H1 (cell line): Measurements from ENCODE around the gene FAM204A. TPM values are rescaled to one million over a fixed set of nuclear protein-coding genes. Genes with fewer than 3 reads are reported as not detected.

Experiments used
- CTCF ChIA-PET: fragments of 300-600 bp; sonication (Branson Sonifier 250); formaldehyde crosslinking; loops from one replicate; lab custom pipeline; 2021; ENCODE audit not compliant: partially characterized antibody; lab: Charles Lee
- POLR2A ChIA-PET: fragments of 300-600 bp; sonication (Branson Sonifier 250); formaldehyde crosslinking; loops from one replicate; lab custom pipeline; 2021; ENCODE audit warnings: inconsistent platforms; ENCODE audit not compliant: partially characterized antibody; lab: Charles Lee
- DNase-seq, 2 experiments: peaks; one replicate each; pipeline versions ENCODE4 v3.0.0 to v3.0.0-alpha.2; 2010 to 2022; ENCODE audit warnings: low spot score in 2 of 2, low read depth in 1 of 2, mixed read lengths in 1 of 2
- FAIRE-seq: peaks from 2 replicates; lab custom pipeline; 2011; peaks lifted over from hg19 to GRCh38; lab: Jason Lieb, UNC
- H2AFZ ChIP-seq: 2 replicates; pipeline ENCODE4 v1.8.1; 2012; ENCODE audit warnings: low read length, inconsistent platforms
- H2AK5ac ChIP-seq: 2 replicates; pipeline ENCODE4 v1.6.1; 2013; ENCODE audit warnings: low read depth, low read length
- H2BK120ac ChIP-seq: replicated peaks from 2 replicates; pipeline ENCODE3; 2013; ENCODE audit warnings: low read depth, low read length, inconsistent platforms
- H2BK12ac ChIP-seq: 2 replicates; pipeline ENCODE4 v1.6.1; 2013; ENCODE audit warnings: low read depth, low read length
- H2BK15ac ChIP-seq: 2 replicates; pipeline ENCODE4 v1.6.1; 2013; ENCODE audit warnings: low read length
- H2BK20ac ChIP-seq: 2 replicates; pipeline ENCODE4 v1.6.1; 2013; ENCODE audit warnings: low read length
- H2BK5ac ChIP-seq: 2 replicates; pipeline ENCODE4 v1.6.1; 2013; ENCODE audit warnings: low read depth, low read length
- H3K14ac ChIP-seq: 2 replicates; pipeline ENCODE4 v1.6.1; 2013; ENCODE audit warnings: inconsistent platforms; ENCODE audit not compliant: insufficient read length
- H3K18ac ChIP-seq: 2 replicates; pipeline ENCODE4 v1.6.1; 2013; ENCODE audit warnings: low read length; ENCODE audit errors: extremely low read depth
- H3K23ac ChIP-seq: 2 replicates; pipeline ENCODE4 v1.6.1; 2013; ENCODE audit warnings: inconsistent platforms; ENCODE audit not compliant: insufficient read length
- H3K23me2 ChIP-seq: 2 replicates; pipeline ENCODE4 v1.6.1; 2013; ENCODE audit warnings: low read depth, low read length
- H3K27ac ChIP-seq: 2 replicates; pipeline ENCODE4 v1.6.1; 2011; ENCODE audit warnings: low read depth, low read length, inconsistent platforms
- H3K27me3 ChIP-seq, 4 experiments: replicated peaks in 1 of 4; 1 replicate in 1 of 4; 2 replicates in 3 of 4; pipeline versions ENCODE4 v1.6.1 to v1.8.1; 2011 to 2013; ENCODE audit warnings: low read length in 3 of 4, mild to moderate bottlenecking in 3 of 4, inconsistent platforms in 2 of 4, mixed read lengths in 2 of 4, moderate library complexity in 1 of 4; ENCODE audit not compliant: control insufficient read depth in 3 of 4, insufficient read depth in 3 of 4; ENCODE audit errors: extremely low read depth in 1 of 4
- H3K36me3 ChIP-seq, 4 experiments: 2 replicates each; pipeline versions ENCODE4 v1.6.1 to v1.8.1; 2011 to 2013; ENCODE audit warnings: mild to moderate bottlenecking in 4 of 4, low read length in 3 of 4, moderate library complexity in 2 of 4, control low read depth in 1 of 4, inconsistent platforms in 1 of 4; ENCODE audit not compliant: insufficient read depth in 4 of 4, control insufficient read depth in 2 of 4
- H3K4ac ChIP-seq: replicated peaks from 2 replicates; pipeline ENCODE3; 2013; ENCODE audit warnings: low read length, low read depth, mixed read lengths, inconsistent platforms; ENCODE audit not compliant: insufficient read length
- H3K4me1 ChIP-seq, 4 experiments: replicated peaks in 1 of 4; 1 replicate in 1 of 4; 2 replicates in 3 of 4; pipeline versions ENCODE4 v1.6.1 to v1.8.1; 2011 to 2013; ENCODE audit warnings: low read length in 3 of 4, inconsistent platforms in 2 of 4, mixed read lengths in 1 of 4; ENCODE audit not compliant: insufficient read depth in 4 of 4, control insufficient read depth in 3 of 4
- H3K4me2 ChIP-seq, 2 experiments: 2 replicates each; pipeline versions ENCODE4 v1.6.1 to v1.8.1; 2011 to 2013; ENCODE audit warnings: low read depth in 2 of 2, low read length in 2 of 2, control low read depth in 1 of 2, inconsistent platforms in 1 of 2, mild to moderate bottlenecking in 1 of 2; ENCODE audit not compliant: insufficient read depth in 1 of 2
- H3K4me3 ChIP-seq, 4 experiments: fragments of 200-600, 300-600 bp in 1 of 4; sonication (generic), shearing (Covaris generic), sonication (Bioruptor Twin) in 1 of 4; 2 replicates each; pipeline versions ENCODE4 v1.5.1 to v1.8.1; 2011 to 2016; ENCODE audit warnings: low read length in 4 of 4, low read depth in 3 of 4, control low read depth in 2 of 4, inconsistent platforms in 2 of 4, mild to moderate bottlenecking in 2 of 4, mixed read lengths in 1 of 4, moderate library complexity in 1 of 4; ENCODE audit not compliant: insufficient read depth in 2 of 4; ENCODE audit errors: extremely low read depth in 1 of 4
- H3K56ac ChIP-seq: replicated peaks from 2 replicates; pipeline ENCODE3; 2013; ENCODE audit warnings: low read depth, mild to moderate bottlenecking, mixed read lengths, low read length, inconsistent platforms; ENCODE audit not compliant: insufficient read length
- H3K79me1 ChIP-seq: 2 replicates; pipeline ENCODE4 v1.6.1; 2013; ENCODE audit warnings: low read depth, low read length, control low read depth
- H3K79me2 ChIP-seq, 2 experiments: 2 replicates each; pipeline versions ENCODE4 v1.6.1 to v1.8.1; 2012 to 2013; ENCODE audit warnings: low read length in 2 of 2, mild to moderate bottlenecking in 2 of 2, inconsistent platforms in 1 of 2; ENCODE audit not compliant: insufficient read depth in 2 of 2, control insufficient read depth in 1 of 2
- H3K9ac ChIP-seq, 4 experiments: replicated peaks in 1 of 4; 1 replicate in 1 of 4; 2 replicates in 3 of 4; pipeline versions ENCODE4 v1.6.1 to v1.8.1; 2011 to 2013; ENCODE audit warnings: low read depth in 3 of 4, low read length in 3 of 4, control low read depth in 2 of 4, mild to moderate bottlenecking in 2 of 4, moderate library complexity in 2 of 4, inconsistent platforms in 1 of 4; ENCODE audit errors: extremely low read depth in 1 of 4
- H3K9me3 ChIP-seq, 2 experiments: 2 replicates each; pipeline versions ENCODE4 v1.6.1 to v1.8.1; 2012 to 2013; ENCODE audit warnings: mild to moderate bottlenecking in 2 of 2, moderate library complexity in 2 of 2, control low read depth in 1 of 2, inconsistent platforms in 1 of 2, low read depth in 1 of 2, low read length in 1 of 2, mixed read lengths in 1 of 2; ENCODE audit not compliant: insufficient read depth in 2 of 2
- H4K20me1 ChIP-seq, 2 experiments: replicated peaks in 1 of 2; 2 replicates each; pipeline versions ENCODE3 to v1.8.1; 2011 to 2013; ENCODE audit warnings: inconsistent platforms in 2 of 2, low read length in 2 of 2, mild to moderate bottlenecking in 1 of 2; ENCODE audit not compliant: insufficient read depth in 2 of 2, control insufficient read depth in 1 of 2
- H4K5ac ChIP-seq: 2 replicates; pipeline ENCODE4 v1.6.1; 2013; ENCODE audit warnings: low read length, low read depth, mixed read lengths, inconsistent platforms; ENCODE audit not compliant: insufficient read length
- H4K8ac ChIP-seq: 2 replicates; pipeline ENCODE4 v1.8.0; 2013; ENCODE audit warnings: mild to moderate bottlenecking, moderate library complexity, low read length, inconsistent platforms; ENCODE audit not compliant: insufficient read depth; ENCODE audit errors: extremely low read depth
- H4K91ac ChIP-seq: replicated peaks from 2 replicates; pipeline ENCODE3; 2013; ENCODE audit warnings: low read length, mixed read lengths, inconsistent platforms; ENCODE audit not compliant: insufficient read length
- ATF3 ChIP-seq: IDR thresholded peaks from 2 replicates; pipeline ENCODE4 v1.6.1; 2011; ENCODE audit warnings: low read depth, mild to moderate bottlenecking, low read length; ENCODE audit not compliant: insufficient read depth
- BACH1 ChIP-seq: IDR thresholded peaks from 2 replicates; pipeline ENCODE4 v1.6.1; 2012; ENCODE audit warnings: low read length, improper control_type of control experiment
- CBX8 ChIP-seq: fragments of 300-800, 300-1000 bp; sonication (generic); IDR thresholded peaks from 2 replicates; pipeline ENCODE4 v1.7.1; 2016; ENCODE audit warnings: low read depth, low read length, borderline replicate concordance
- CHD1 ChIP-seq: IDR thresholded peaks from 2 replicates; pipeline ENCODE4 v1.6.1; 2012; ENCODE audit warnings: low read depth, low read length, improper control_type of control experiment
- EP300 ChIP-seq, 2 experiments: IDR thresholded peaks; 1 replicate in 1 of 2; 2 replicates in 1 of 2; pipeline ENCODE4 v1.6.1; 2011 to 2012; ENCODE audit warnings: low read depth in 2 of 2, low read length in 2 of 2, mild to moderate bottlenecking in 2 of 2, borderline replicate concordance in 1 of 2, inconsistent platforms in 1 of 2, moderate library complexity in 1 of 2
- FOSL1 ChIP-seq: IDR thresholded peaks from 2 replicates; pipeline ENCODE4 v1.6.1; 2011; ENCODE audit warnings: mild to moderate bottlenecking, low read depth, low read length, moderate library complexity; ENCODE audit not compliant: insufficient read depth
- HDAC6 ChIP-seq: IDR thresholded peaks from one replicate; pipeline ENCODE4 v1.7.1; 2012; ENCODE audit warnings: low read depth, mild to moderate bottlenecking, inconsistent platforms, low read length, moderate library complexity
- KDM5A ChIP-seq: fragments of 200-600 bp; IDR thresholded peaks from 2 replicates; pipeline ENCODE4 v1.7.1; 2012; ENCODE audit warnings: mild to moderate bottlenecking, low read length, inconsistent platforms, mixed read lengths
- POLR2AphosphoS5 ChIP-seq: IDR thresholded peaks from 2 replicates; pipeline ENCODE4 v1.6.1; 2011; ENCODE audit warnings: low read depth, low read length
- RXRA ChIP-seq: IDR thresholded peaks from 2 replicates; pipeline ENCODE4 v1.6.1; 2011; ENCODE audit warnings: low read depth, mild to moderate bottlenecking, low read length, moderate library complexity; ENCODE audit not compliant: insufficient read depth
- SP1 ChIP-seq: IDR thresholded peaks from 2 replicates; pipeline ENCODE4 v1.6.1; 2011; ENCODE audit warnings: low read depth, low read length
- SRF ChIP-seq: IDR thresholded peaks from 2 replicates; pipeline ENCODE4 v1.6.1; 2011; ENCODE audit warnings: mild to moderate bottlenecking, low read depth, low read length, moderate library complexity
- TEAD4 ChIP-seq: IDR thresholded peaks from 2 replicates; pipeline ENCODE4 v1.6.1; 2012; ENCODE audit warnings: low read depth, low read length, inconsistent platforms, mixed read lengths
- USF2 ChIP-seq: IDR thresholded peaks from 2 replicates; pipeline ENCODE4 v1.6.1; 2011; ENCODE audit warnings: low read length, improper control_type of control experiment
- polyA plus RNA-seq, 7 experiments: library from polyadenylated mRNA; depleted of rRNA in 3 of 7; stranded (reverse) in 5 of 7; unstranded in 2 of 7; fragments of >200 nt in 5 of 7; fragments of 200-250 nt in 2 of 7; gene quantifications; 1 replicate in 5 of 7; 2 replicates in 1 of 7; 4 replicates in 1 of 7; pipeline versions ENCODE4 v1.2.1 to v1.2.3, GENCODE V29; 2011 to 2013; ENCODE audit warnings: missing spikeins in 2 of 7, mixed read lengths in 2 of 7
- total RNA-seq: library from RNA; stranded (reverse); fragmentation: NEBNext Ultra II Directional; extraction: Animal tissue kit (Norgen Biotek cat#: 25700); gene quantifications from 2 replicates; pipeline ENCODE4 v1.2.1, GENCODE V29; 2021

Gene FAM204A
- total and polyA plus RNA-seq, 2 of the 8 experiments (the other 6 are each of a cell fraction or from before 2014, with no cell fraction given), result 4.9 to 37.4 TPM

GRCh38 chr10:118264252-118264651, 77.9 kb downstream of the FAM204A start:
- H3K9me3 ChIP-seq, result no peaks in the 10 kb centered on the region
- no peak overlapping the region for H3K18ac ChIP-seq
- H3K23ac ChIP-seq, result no peak overlapping the region
- H3K4me3 ChIP-seq, result no peak overlapping the region
- no peaks in the 10 kb centered on the region for H3K79me1 ChIP-seq
- H4K91ac ChIP-seq, result no peak overlapping the region
- H4K20me1 ChIP-seq, result peaks cover 1 to 4% of the 10 kb centered on the region in 2 experiments
- ChIA-PET CTCF (interaction anchor here (0.8 to 1.6 kb wide), 7 partner anchors 16 to 768 kb away, joined by 3 to 5 read pairs (median 4); no protein-coding TSS in a partner anchor), POLR2A (no interaction called here)
- FAIRE-seq (no peak), DNase-seq (no peak)
- no peak overlapping the region for H3K9ac ChIP-seq
- no peak overlapping the region for H2BK12ac ChIP-seq
- H3K4me2 ChIP-seq, result no peak overlapping the region
- H3K4ac ChIP-seq, result no peak overlapping the region
- no peak overlapping the region for H2BK20ac ChIP-seq
- H4K5ac ChIP-seq, result no peak overlapping the region
- no peak overlapping the region for H3K56ac ChIP-seq
- no peaks in the 10 kb centered on the region for H3K36me3 ChIP-seq
- no peak overlapping the region for H4K8ac ChIP-seq
- peaks cover 0 to 5% (median 0%) of the 10 kb centered on the region in 4 experiments; a peak in 1 of 7 replicates for H3K4me1 ChIP-seq
- peaks cover 34 to 74% (median 54%) of the 10 kb centered on the region in 4 experiments for H3K27me3 ChIP-seq
- no peak overlapping the region for H2BK120ac ChIP-seq
- H2AFZ ChIP-seq, result no peak overlapping the region
- H3K79me2 ChIP-seq, result no peaks in the 10 kb centered on the region
- no peak overlapping the region for H3K14ac ChIP-seq
- no peak overlapping the region for H2BK15ac ChIP-seq
- H3K23me2 ChIP-seq, result no peaks in the 10 kb centered on the region
- H2BK5ac ChIP-seq, result no peak overlapping the region
- H2AK5ac ChIP-seq, result no peak overlapping the region
- no peak overlapping the region for H3K27ac ChIP-seq
- TF ChIP-seq USF2, result no peak
- no peak for TF ChIP-seq HDAC6
- TF ChIP-seq CHD1, result no peak
- TF ChIP-seq SRF, result no peak
- no peak for TF ChIP-seq FOSL1
- no peak for TF ChIP-seq SP1
- TF ChIP-seq EP300 (IDR thresholded peaks at IDR 0.05; ENCODE audit: borderline replicate concordance in 1 of 2, low read depth in 2 of 2, low read length in 2 of 2), result no peak
- TF ChIP-seq BACH1, result no peak
- TF ChIP-seq TEAD4, result no peak
- no peak for TF ChIP-seq POLR2AphosphoS5
- TF ChIP-seq CBX8, result no peak
- TF ChIP-seq ATF3, result no peak
- TF ChIP-seq RXRA, result no peak
- TF ChIP-seq KDM5A, result no peak
